Subcutaneous adipose tissue (tissue), 4 donors: ENCODE measurements around the gene SLC26A2. TPM values are rescaled to one million over a fixed set of nuclear protein-coding genes. Genes with fewer than 3 reads are reported as not detected.

Experiments
- CTCF ChIP-seq: fragments of 450-650 bp; IDR thresholded peaks from one replicate; pipeline ENCODE4 v1.5.1; 2016; ENCODE audit warnings: low read depth, mild to moderate bottlenecking, control low read depth, antibody characterized with exemption, moderate library complexity
- total RNA-seq, 4 donors: library from RNA; depleted of rRNA; stranded (reverse); fragments of >200 nt; gene quantifications; one replicate each; pipeline ENCODE4 v1.1.0, GENCODE V29; 2016

SLC26A2 gene
- total RNA-seq, 4 donors from 2014 or later: 11.4 to 16.6 (median 12.7) TPM

GRCh38 chr5:149917073-149917676 lies 43.4 kb upstream of the SLC26A2 start:
- TF ChIP-seq CTCF: no peak

- no peak for TF ChIP-seq CTCF
These were observed 39.0 kb upstream of the SLC26A2 start for GRCh38 chr5:149921597-149921996.

GRCh38 chr5:149922950-149923349 lies 37.6 kb upstream of the SLC26A2 start:
- no peak for TF ChIP-seq CTCF

- TF ChIP-seq CTCF: no peak
These were observed 36.1 kb upstream of the SLC26A2 start for GRCh38 chr5:149924486-149924885.

GRCh38 chr5:149930043-149930748 lies 30.4 kb upstream of the SLC26A2 start:
- no peak for TF ChIP-seq CTCF

GRCh38 chr5:149930749-149931574 lies 29.6 kb upstream of the SLC26A2 start:
- no peak for TF ChIP-seq CTCF

GRCh38 chr5:149931992-149932436 lies 28.5 kb upstream of the SLC26A2 start:
- no peak for TF ChIP-seq CTCF
